Sigmoid colon (tissue), 4 donors: ENCODE data around the gene ATL2.

Experiments used
- CTCF ChIP-seq, 4 experiments: fragments of 450-650 bp in 3 of 4; fragments of 200-600 bp in 1 of 4; IDR thresholded peaks; one replicate each; pipeline ENCODE4 v1.5.1; 2016 to 2019; ENCODE audit warnings: antibody characterized with exemption in 4 of 4, mild to moderate bottlenecking in 3 of 4, moderate library complexity in 2 of 4
- POLR2A ChIP-seq, 2 donors: fragments of 450-650 bp; IDR thresholded peaks; one replicate each; pipeline ENCODE4 v1.6.1; 2016; ENCODE audit warnings: antibody characterized with exemption in 2 of 2, mild to moderate bottlenecking in 2 of 2, moderate library complexity in 2 of 2
- POLR2AphosphoS5 ChIP-seq, 4 donors: sonication (generic); formaldehyde crosslinking; IDR thresholded peaks; one replicate each; pipeline ENCODE4 v1.6.1; 2017; ENCODE audit warnings: antibody characterized with exemption in 4 of 4

GRCh38 chr2:38284971-38285370 is 92.1 kb downstream of the ATL2 start:
- TF ChIP-seq CTCF (IDR thresholded peaks at IDR 0.05) = no peak
- no peak for TF ChIP-seq POLR2A (IDR thresholded peaks at IDR 0.05)
- TF ChIP-seq POLR2AphosphoS5 (IDR thresholded peaks at IDR 0.05) = no peak
